PC-3 (cell line): Measurements from ENCODE around the gene RERE. TPM values are rescaled to one million over a fixed set of nuclear protein-coding genes. Genes with fewer than 3 reads are reported as not detected.

ENCODE experiments used
- ATAC-seq: fragments of 200-7000 bp; cut with Tn5 transposase; 2 replicates; pipeline ENCODE4 v1.9.1; 2020; ENCODE audit warnings: mild to moderate bottlenecking, moderate library complexity
- BruUV-seq: library from RNA; stranded (reverse); fragments of 400-500 nt; replicated peaks from 2 replicates; lab custom pipeline; 2021; lab: Mats Ljungman, UMichigan
- CTCF ChIA-PET: fragments of 300-600 bp; sonication (Branson Sonifier 250); formaldehyde crosslinking; loops from one replicate; lab custom pipeline; 2022; ENCODE audit warnings: antibody characterized with exemption; lab: Charles Lee
- POLR2A ChIA-PET: fragments of 300-600 bp; sonication (Branson Sonifier 250); formaldehyde crosslinking; loops from one replicate; lab custom pipeline; 2022; ENCODE audit warnings: antibody characterized with exemption; ENCODE audit not compliant: unreplicated experiment; lab: Charles Lee
- DNase-seq: peaks from one replicate; pipeline ENCODE4 v3.0.0-alpha.2; 2015
- H2AFZ ChIP-seq: fragments of 300-600 bp; sonication (generic); 2 replicates; pipeline ENCODE4 v1.6.0; 2016; ENCODE audit warnings: antibody characterized with exemption, low read length
- H3F3A ChIP-seq: fragments of 300-600 bp; sonication (generic); one replicate; pipeline ENCODE4 v1.6.0; 2017; ENCODE audit warnings: antibody characterized with exemption, low read length, control low read depth, mild to moderate bottlenecking; ENCODE audit not compliant: unreplicated experiment
- H3K27ac ChIP-seq: fragments of 300-600 bp; sonication (generic); 2 replicates; pipeline ENCODE4 v1.5.1; 2016; ENCODE audit warnings: mild to moderate bottlenecking, low read length
- H3K27me3 ChIP-seq: fragments of 300-600 bp; sonication (generic); 2 replicates; pipeline ENCODE4 v1.6.1; 2016; ENCODE audit warnings: low read length, mixed read lengths
- H3K36me3 ChIP-seq: fragments of 300-600 bp; sonication (generic); 2 replicates; pipeline ENCODE4 v1.6.1; 2016; ENCODE audit warnings: low read depth, mixed run types, low read length, mixed read lengths
- H3K4me1 ChIP-seq: fragments of 300-600 bp; sonication (generic); 2 replicates; pipeline ENCODE4 v1.5.1; 2016; ENCODE audit warnings: low read length; ENCODE audit not compliant: insufficient read depth
- H3K4me2 ChIP-seq: fragments of 300-600 bp; sonication (generic); 2 replicates; pipeline ENCODE4 v1.6.0; 2016; ENCODE audit warnings: low read length
- H3K4me3 ChIP-seq: fragments of 300-600 bp; sonication (generic); 2 replicates; pipeline ENCODE4 v1.5.1; 2016; ENCODE audit warnings: mild to moderate bottlenecking, low read length, mixed read lengths
- H3K79me2 ChIP-seq: fragments of 300-600 bp; sonication (generic); 2 replicates; pipeline ENCODE4 v1.6.1; 2017; ENCODE audit warnings: low read length, mixed read lengths
- H3K9ac ChIP-seq: fragments of 300-600 bp; sonication (generic); 2 replicates; pipeline ENCODE4 v1.6.0; 2016; ENCODE audit warnings: mild to moderate bottlenecking, low read length
- H3K9me2 ChIP-seq: fragments of 300-600 bp; sonication (generic); replicated peaks from 2 replicates; pipeline ENCODE4 v1.6.1; 2016; ENCODE audit warnings: mixed run types, low read length, mixed read lengths
- H3K9me3 ChIP-seq: fragments of 300-600 bp; sonication (generic); 2 replicates; pipeline ENCODE4 v1.6.1; 2016; ENCODE audit warnings: low read length, mixed read lengths
- H4K20me1 ChIP-seq: fragments of 300-600 bp; sonication (generic); 2 replicates; pipeline ENCODE4 v1.6.1; 2016; ENCODE audit warnings: low read length, mixed read lengths
- EZH2 ChIP-seq: fragments of 300-600 bp; sonication (generic); IDR thresholded peaks from one replicate; pipeline ENCODE4 v1.6.1; 2017; ENCODE audit warnings: antibody characterized with exemption, mild to moderate bottlenecking, low read length; ENCODE audit not compliant: unreplicated experiment
- EZH2phosphoT487 ChIP-seq: fragments of 300-600 bp; sonication (generic); IDR thresholded peaks from 2 replicates; pipeline ENCODE4 v1.6.1; 2018; ENCODE audit warnings: mild to moderate bottlenecking, antibody characterized with exemption, low read length, borderline replicate concordance
- intact Hi-C: fragments of 100-400 bp; cut with micrococcal nuclease; formaldehyde crosslinking; loops from 2 replicates; pipeline ENCODE4 v1.9.0; 2023
- total RNA-seq: library from RNA; depleted of rRNA; stranded (reverse); fragments of >200 nt; gene quantifications from 2 replicates; pipeline ENCODE4 v1.2.3, GENCODE V29; 2014
- TF ChIP-seq, protein P1 (sequence below): fragments of 300-600 bp; sonication (generic); conservative IDR thresholded peaks from 2 replicates; pipeline ENCODE4 v1.5.1; 2017; ENCODE audit warnings: antibody characterized with exemption, low read depth, mild to moderate bottlenecking, low read length

RERE gene
- total RNA-seq, 1 experiment from 2014 or later = 24.2 TPM

DNA sequence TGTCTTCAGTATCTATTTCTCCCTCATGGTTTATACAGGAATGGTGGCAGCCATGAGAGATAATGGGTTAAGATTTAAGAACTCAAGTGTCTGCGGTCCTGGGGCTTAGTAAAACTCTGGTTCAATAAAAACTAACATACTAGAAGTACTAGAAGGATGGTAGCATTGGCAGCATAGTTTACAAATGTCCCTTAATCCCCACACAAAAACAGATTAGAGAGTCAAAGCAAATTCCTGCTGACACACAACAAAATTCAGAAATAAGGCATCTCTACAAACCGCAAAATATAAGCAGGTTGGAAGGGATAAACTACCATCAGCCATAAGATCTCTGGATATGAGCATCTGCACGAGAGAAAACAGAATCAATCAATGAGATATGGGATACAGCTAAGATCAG, 234.4 kb downstream of the RERE start:
- POLR2A ChIA-PET = no interaction called here
- DNase-seq (no peak), ATAC-seq (no peak)
- no peak for TF ChIP-seq EZH2phosphoT487
- TF ChIP-seq, protein P1, sequence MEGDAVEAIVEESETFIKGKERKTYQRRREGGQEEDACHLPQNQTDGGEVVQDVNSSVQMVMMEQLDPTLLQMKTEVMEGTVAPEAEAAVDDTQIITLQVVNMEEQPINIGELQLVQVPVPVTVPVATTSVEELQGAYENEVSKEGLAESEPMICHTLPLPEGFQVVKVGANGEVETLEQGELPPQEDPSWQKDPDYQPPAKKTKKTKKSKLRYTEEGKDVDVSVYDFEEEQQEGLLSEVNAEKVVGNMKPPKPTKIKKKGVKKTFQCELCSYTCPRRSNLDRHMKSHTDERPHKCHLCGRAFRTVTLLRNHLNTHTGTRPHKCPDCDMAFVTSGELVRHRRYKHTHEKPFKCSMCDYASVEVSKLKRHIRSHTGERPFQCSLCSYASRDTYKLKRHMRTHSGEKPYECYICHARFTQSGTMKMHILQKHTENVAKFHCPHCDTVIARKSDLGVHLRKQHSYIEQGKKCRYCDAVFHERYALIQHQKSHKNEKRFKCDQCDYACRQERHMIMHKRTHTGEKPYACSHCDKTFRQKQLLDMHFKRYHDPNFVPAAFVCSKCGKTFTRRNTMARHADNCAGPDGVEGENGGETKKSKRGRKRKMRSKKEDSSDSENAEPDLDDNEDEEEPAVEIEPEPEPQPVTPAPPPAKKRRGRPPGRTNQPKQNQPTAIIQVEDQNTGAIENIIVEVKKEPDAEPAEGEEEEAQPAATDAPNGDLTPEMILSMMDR = no peak
- TF ChIP-seq EZH2 = no peak
- Histone ChIP-seq H3K9me2 (no peaks in the 10 kb centered on the region), H3K9me3 (no peaks in the 10 kb centered on the region), H3F3A (no peaks in the 10 kb centered on the region), H3K4me2 (no peak overlapping the region), H3K27me3 (no peaks in the 10 kb centered on the region), H4K20me1 (no peaks in the 10 kb centered on the region), H3K36me3 (no peaks in the 10 kb centered on the region), H3K79me2 (no peaks in the 10 kb centered on the region), H3K4me3 (no peak overlapping the region), H2AFZ (no peak overlapping the region), H3K27ac (no peak overlapping the region), H3K4me1 (no peaks in the 10 kb centered on the region), H3K9ac (no peak overlapping the region)
- intact Hi-C loops = no loop called here
- no TSS peak for BruUV-seq
- CTCF ChIA-PET = interaction anchor here (1.0 kb wide), 1 partner anchor 143 kb away, joined by 3 read pairs; no protein-coding TSS in a partner anchor

DNA sequence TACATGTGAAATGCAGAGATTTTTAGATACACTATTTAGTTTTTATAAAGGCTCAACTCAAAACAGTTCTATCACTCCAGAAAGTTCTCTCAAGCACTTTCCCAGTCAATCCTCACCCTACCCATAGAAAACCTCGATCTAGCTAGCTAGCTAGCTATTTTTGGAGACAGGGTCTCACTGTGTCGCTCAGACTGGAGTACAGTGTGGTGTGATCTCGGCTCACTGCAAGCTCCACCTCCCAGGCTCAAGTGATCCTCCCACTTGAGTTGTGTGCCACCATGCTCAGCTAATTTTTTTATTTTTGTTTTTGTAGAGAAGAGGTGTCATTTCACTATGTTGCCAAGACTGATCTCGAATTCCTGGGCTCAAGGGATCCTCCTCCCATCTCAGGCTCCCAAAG, 236.9 kb downstream of the RERE start:
- no TSS peak for BruUV-seq
- no peak overlapping the region for H3K4me3 ChIP-seq
- no peaks in the 10 kb centered on the region for H3K36me3 ChIP-seq
- H3K9me3 ChIP-seq = no peaks in the 10 kb centered on the region
- ATAC-seq = no peak
- DNase-seq = no peak
- ChIA-PET POLR2A (no interaction called here), CTCF (interaction anchor here (0.6 kb wide), 1 partner anchor 314 kb away, joined by 3 read pairs; no protein-coding TSS in a partner anchor)
- intact Hi-C loops = no loop called here
- H4K20me1 ChIP-seq = no peaks in the 10 kb centered on the region
- no peaks in the 10 kb centered on the region for H3F3A ChIP-seq
- no peak overlapping the region for H2AFZ ChIP-seq
- H3K9ac ChIP-seq = no peak overlapping the region
- TF ChIP-seq, protein P1 = no peak
- TF ChIP-seq EZH2phosphoT487 (no peak), EZH2 (no peak)
- H3K27me3 ChIP-seq = no peaks in the 10 kb centered on the region
- H3K27ac ChIP-seq = no peak overlapping the region
- no peaks in the 10 kb centered on the region for H3K4me1 ChIP-seq
- H3K4me2 ChIP-seq = no peak overlapping the region
- no peaks in the 10 kb centered on the region for H3K9me2 ChIP-seq
- H3K79me2 ChIP-seq = no peaks in the 10 kb centered on the region

DNA sequence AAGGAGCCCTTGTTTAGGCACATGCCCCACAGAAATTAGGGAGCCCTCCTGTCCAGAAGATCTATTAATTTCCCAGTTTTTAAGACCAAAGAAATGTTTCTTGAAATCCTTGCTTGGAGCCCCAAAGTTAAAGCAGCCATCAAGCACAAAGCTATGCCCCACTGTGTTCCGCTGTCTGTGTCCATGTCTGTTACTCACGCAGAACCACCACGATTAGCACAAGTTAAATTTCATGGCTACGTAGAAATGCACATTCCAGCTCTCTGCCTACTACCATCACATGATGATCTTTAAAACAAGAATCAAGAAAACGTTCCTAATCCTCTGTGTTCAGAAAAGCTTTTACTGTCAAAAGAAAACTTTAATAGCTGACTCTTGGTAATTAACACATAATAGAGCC, 238.5 kb downstream of the RERE start:
- TF ChIP-seq EZH2phosphoT487 (no peak), EZH2 (no peak)
- TF ChIP-seq, protein P1 = no peak
- ATAC-seq = no peak
- H3K4me3 ChIP-seq = no peak overlapping the region
- no peak overlapping the region for H3K9ac ChIP-seq
- no peak overlapping the region for H3K27ac ChIP-seq
- no peaks in the 10 kb centered on the region for H3K36me3 ChIP-seq
- H3K9me2 ChIP-seq = no peaks in the 10 kb centered on the region
- no peaks in the 10 kb centered on the region for H3K79me2 ChIP-seq
- no peaks in the 10 kb centered on the region for H3K9me3 ChIP-seq
- no peak overlapping the region for H2AFZ ChIP-seq
- no TSS peak for BruUV-seq
- no peaks in the 10 kb centered on the region for H3K4me1 ChIP-seq
- H3K4me2 ChIP-seq = no peak overlapping the region
- DNase-seq = no peak
- no peaks in the 10 kb centered on the region for H3K27me3 ChIP-seq
- intact Hi-C loops = no loop called here
- CTCF ChIA-PET = no interaction called here
- POLR2A ChIA-PET = no interaction called here
- no peaks in the 10 kb centered on the region for H3F3A ChIP-seq
- no peaks in the 10 kb centered on the region for H4K20me1 ChIP-seq
